Memory B cell (primary cell): ENCODE data around the gene CNOT10.
"Not testable (repeated sequence)": the region's sequence is repeated elsewhere in the genome, so short reads cannot be mapped to it uniquely, and the experiment has no call there.

Experiments used
- ATAC-seq: fragments of 150-1000 bp; cut with Tn5 transposase; 2 replicates; pipeline ENCODE4 v1.10.0; 2021; ENCODE audit warnings: low read depth, mild to moderate bottlenecking, moderate library complexity
- DNase-seq, 2 donors: peaks; one replicate each; pipeline ENCODE4 v3.0.0; 2022; ENCODE audit warnings: low spot score in 2 of 2
- H3K27ac Mint-ChIP-seq: one replicate; pipeline ENCODE4 v1.8.0; 2022; ENCODE audit warnings: mild to moderate bottlenecking, moderate library complexity, mixed read lengths
- H3K27me3 Mint-ChIP-seq: one replicate; pipeline ENCODE4 v1.8.0; 2022; ENCODE audit warnings: mixed read lengths
- H3K36me3 Mint-ChIP-seq: one replicate; pipeline ENCODE4 v1.8.0; 2022; ENCODE audit warnings: mild to moderate bottlenecking, mixed read lengths
- H3K4me1 Mint-ChIP-seq: one replicate; pipeline ENCODE4 v1.8.0; 2022; ENCODE audit warnings: mixed read lengths
- H3K4me3 Mint-ChIP-seq: one replicate; pipeline ENCODE4 v1.8.0; 2022; ENCODE audit warnings: mild to moderate bottlenecking, moderate library complexity, mixed read lengths
- H3K9me3 Mint-ChIP-seq: one replicate; pipeline ENCODE4 v1.8.0; 2022; ENCODE audit warnings: mixed read lengths

Gene CNOT10

GRCh38 chr3:32669226-32669625, 15.8 kb upstream of the CNOT10 start:
- not testable (repeated sequence) for H3K27ac Mint-ChIP-seq, H3K27me3 Mint-ChIP-seq, ATAC-seq, DNase-seq, H3K4me3 Mint-ChIP-seq, H3K9me3 Mint-ChIP-seq, H3K4me1 Mint-ChIP-seq, H3K36me3 Mint-ChIP-seq

- not testable (repeated sequence) for H3K4me1 Mint-ChIP-seq, H3K27ac Mint-ChIP-seq, DNase-seq, H3K4me3 Mint-ChIP-seq, ATAC-seq, H3K9me3 Mint-ChIP-seq, H3K36me3 Mint-ChIP-seq, H3K27me3 Mint-ChIP-seq
Measured at GRCh38 chr3:32673730-32674129, 11.3 kb upstream of the CNOT10 start.

- H3K4me3 Mint-ChIP-seq, result no peak overlapping the region
- ATAC-seq (no peak), DNase-seq (no peak)
- H3K27ac Mint-ChIP-seq, result no peak overlapping the region
- no peaks in the 10 kb centered on the region for H3K36me3 Mint-ChIP-seq
- no peaks in the 10 kb centered on the region for H3K27me3 Mint-ChIP-seq
- H3K9me3 Mint-ChIP-seq, result no peaks in the 10 kb centered on the region
- H3K4me1 Mint-ChIP-seq, result no peaks in the 10 kb centered on the region
Measured at GRCh38 chr3:32675164-32675563, 9.8 kb upstream of the CNOT10 start.

DNA sequence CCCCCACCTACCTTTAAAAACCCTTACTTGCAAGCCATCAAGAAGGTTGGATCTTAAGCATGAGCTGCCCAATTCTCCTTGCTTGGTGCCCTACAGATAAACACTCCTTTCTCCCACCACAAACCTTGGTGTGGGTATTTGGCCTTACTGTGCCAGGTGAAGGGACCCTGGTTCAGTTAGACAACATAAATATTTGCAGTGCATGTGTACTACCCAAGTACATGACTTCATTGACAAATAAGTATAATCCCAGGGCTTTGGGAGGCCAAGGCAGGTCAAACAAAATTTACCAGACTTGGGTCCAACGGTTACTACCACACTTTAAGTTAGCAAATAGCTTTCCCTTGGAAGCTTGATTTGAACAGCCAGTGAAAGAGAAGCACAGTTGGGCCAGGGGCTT, 9.3 kb upstream of the CNOT10 start:
- Mint-ChIP-seq H3K9me3 (no peaks in the 10 kb centered on the region), H3K4me3 (no peak overlapping the region), H3K27ac (no peak overlapping the region), H3K4me1 (no peaks in the 10 kb centered on the region), H3K27me3 (no peaks in the 10 kb centered on the region), H3K36me3 (no peaks in the 10 kb centered on the region)
- ATAC-seq, result no peak
- no peak for DNase-seq

DNA sequence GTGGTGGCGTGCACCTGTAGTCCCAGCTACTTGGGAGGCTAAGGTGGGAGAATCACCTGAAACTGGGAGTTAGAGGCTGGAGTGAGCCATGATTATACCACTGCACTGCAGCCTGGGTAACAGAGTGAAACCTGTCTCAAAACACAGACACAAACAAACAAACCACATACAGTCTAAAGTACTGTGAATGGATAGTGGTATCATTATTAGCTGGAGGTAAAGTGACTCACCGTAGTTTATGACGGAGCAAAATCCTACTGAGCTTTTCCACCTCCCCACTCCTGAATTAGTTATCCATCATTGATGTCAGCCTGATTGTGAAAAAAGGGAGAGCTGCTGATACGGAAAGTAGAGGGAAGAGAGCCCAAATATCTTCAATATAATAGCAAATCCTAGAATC, 3.2 kb upstream of the CNOT10 start:
- DNase-seq, result no peak
- Mint-ChIP-seq H3K27me3 (no peaks in the 10 kb centered on the region), H3K9me3 (no peaks in the 10 kb centered on the region), H3K4me1 (peaks cover 12% of the 10 kb centered on the region), H3K4me3 (no peak overlapping the region), H3K36me3 (no peaks in the 10 kb centered on the region), H3K27ac (no peak overlapping the region)
- no peak for ATAC-seq

GRCh38 chr3:32684029-32684799, 774 bp upstream of the CNOT10 start:
- Mint-ChIP-seq H3K9me3 (no peaks in the 10 kb centered on the region), H3K4me1 (peaks cover 20% of the 10 kb centered on the region), H3K27ac (peak overlapping the region; percentile 98), H3K27me3 (no peaks in the 10 kb centered on the region), H3K36me3 (peaks cover 4% of the 10 kb centered on the region), H3K4me3 (peak overlapping the region; percentile 95)
- ATAC-seq (no peak), DNase-seq (peak in 1 of 2 donors; percentile 3)

GRCh38 chr3:32685543-32686185, 676 bp downstream of the CNOT10 start:
- Mint-ChIP-seq H3K4me3 (peak overlapping the region; percentile 95), H3K27ac (peak overlapping the region; percentile 98), H3K36me3 (peaks cover 8% of the 10 kb centered on the region), H3K4me1 (peaks cover 24% of the 10 kb centered on the region), H3K9me3 (no peaks in the 10 kb centered on the region), H3K27me3 (no peaks in the 10 kb centered on the region)
- ATAC-seq, result no peak
- DNase-seq, result no peak

DNA sequence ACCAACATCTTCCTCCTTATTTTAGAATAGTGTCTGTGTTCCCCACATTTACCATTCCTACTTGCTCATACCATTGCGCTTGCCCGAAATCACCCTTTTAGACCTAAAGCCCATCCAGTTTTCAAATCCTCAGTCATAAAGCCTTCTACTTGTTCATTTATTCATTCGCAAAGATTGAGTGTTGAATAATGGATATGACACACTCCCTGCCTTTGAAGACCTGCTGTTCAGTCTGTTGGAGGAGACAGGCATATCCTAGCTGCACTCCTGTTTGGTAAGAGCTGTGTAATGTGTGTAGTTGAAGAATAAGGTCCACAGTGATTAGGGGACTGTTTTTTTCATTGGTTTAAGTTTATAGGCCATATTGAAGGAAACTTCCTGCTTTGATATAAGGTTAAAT, 1.7 kb downstream of the CNOT10 start:
- peaks cover 24% of the 10 kb centered on the region for H3K4me1 Mint-ChIP-seq
- no peak for ATAC-seq
- no peak for DNase-seq

DNA sequence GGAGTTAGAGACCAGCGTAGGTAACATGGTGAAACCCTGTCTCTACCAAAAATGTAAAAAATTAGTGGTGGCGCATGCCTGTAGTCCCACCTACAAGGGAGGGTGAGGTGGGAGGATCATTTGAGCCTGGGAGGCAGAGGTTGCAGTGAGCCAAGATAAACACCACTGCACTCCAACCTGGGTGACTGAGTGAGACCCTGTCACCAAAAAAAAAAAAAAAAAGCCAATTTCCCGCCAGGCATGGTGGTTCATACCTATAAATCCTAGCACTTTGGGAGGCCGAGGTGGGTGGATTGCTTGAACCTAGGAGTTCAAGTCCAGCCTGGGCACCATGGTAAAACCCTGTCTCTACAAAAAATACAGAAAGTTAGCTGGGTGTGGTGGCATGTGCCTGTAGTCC, 6.9 kb downstream of the CNOT10 start:
- H3K4me3 Mint-ChIP-seq, result no peak overlapping the region
- H3K36me3 Mint-ChIP-seq, result peaks cover 18% of the 10 kb centered on the region
- no peak for DNase-seq
- no peaks in the 10 kb centered on the region for H3K9me3 Mint-ChIP-seq
- ATAC-seq, result no peak
- H3K27me3 Mint-ChIP-seq, result no peaks in the 10 kb centered on the region
- H3K27ac Mint-ChIP-seq, result no peak overlapping the region
- H3K4me1 Mint-ChIP-seq, result peaks cover 22% of the 10 kb centered on the region

More for the DNA sequence above, 1.7 kb downstream of the CNOT10 start:
- Mint-ChIP-seq H3K36me3 (peaks cover 10% of the 10 kb centered on the region), H3K4me3 (no peak overlapping the region), H3K27me3 (no peaks in the 10 kb centered on the region), H3K9me3 (no peaks in the 10 kb centered on the region), H3K27ac (peak overlapping the region; percentile 98)

DNA sequence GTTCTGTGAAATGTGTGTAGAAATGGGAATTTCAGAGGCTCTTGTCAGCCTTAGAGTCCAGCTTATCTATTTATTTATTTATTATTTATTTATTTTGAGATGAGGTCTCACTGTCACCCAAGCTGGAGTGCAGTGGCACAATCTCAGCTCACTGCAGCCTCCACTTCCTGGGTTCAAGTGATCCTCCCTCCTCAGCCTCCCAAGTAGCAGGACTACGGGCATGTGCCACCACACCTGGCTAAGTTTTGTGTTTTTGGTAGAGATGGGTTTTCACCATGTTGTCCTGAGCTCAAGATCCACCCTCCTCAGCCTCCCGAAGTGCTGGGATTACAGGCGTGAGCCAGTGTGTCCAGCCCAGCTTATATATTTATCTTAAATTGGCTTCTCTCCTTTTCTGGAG, 11.5 kb downstream of the CNOT10 start:
- Mint-ChIP-seq H3K27me3 (no peaks in the 10 kb centered on the region), H3K36me3 (peaks cover 12% of the 10 kb centered on the region), H3K4me1 (peaks cover 18% of the 10 kb centered on the region), H3K9me3 (no peaks in the 10 kb centered on the region), H3K27ac (no peak overlapping the region), H3K4me3 (no peak overlapping the region)
- DNase-seq (no peak), ATAC-seq (no peak)

DNA sequence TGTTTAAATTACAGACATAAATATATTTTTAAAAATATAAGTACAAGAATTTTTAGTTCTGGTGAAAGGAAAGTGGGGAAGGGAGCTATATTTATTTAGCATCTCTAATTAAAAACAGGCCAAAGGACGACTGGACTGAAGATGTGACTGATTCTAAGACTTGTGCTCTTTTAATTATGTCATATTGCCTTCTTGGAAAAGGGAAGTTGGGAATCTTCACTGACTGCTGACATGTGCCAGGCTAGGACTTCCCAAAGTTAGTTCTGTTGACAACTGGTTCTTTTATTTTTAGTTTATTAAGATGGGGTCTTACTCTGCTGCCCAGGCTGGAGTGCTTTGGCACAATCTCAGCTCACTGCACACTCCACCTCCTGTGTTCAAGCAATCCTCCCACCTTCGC, 13.5 kb downstream of the CNOT10 start:
- no peak for DNase-seq
- H3K27me3 Mint-ChIP-seq, result no peaks in the 10 kb centered on the region
- peaks cover 22% of the 10 kb centered on the region for H3K4me1 Mint-ChIP-seq
- no peak overlapping the region for H3K4me3 Mint-ChIP-seq
- ATAC-seq, result no peak
- peak overlapping the region; percentile 38 for H3K27ac Mint-ChIP-seq
- H3K9me3 Mint-ChIP-seq, result no peaks in the 10 kb centered on the region
- H3K36me3 Mint-ChIP-seq, result peaks cover 16% of the 10 kb centered on the region

- Mint-ChIP-seq H3K36me3 (peaks cover 14% of the 10 kb centered on the region), H3K4me1 (peaks cover 23% of the 10 kb centered on the region), H3K9me3 (no peaks in the 10 kb centered on the region), H3K27me3 (no peaks in the 10 kb centered on the region), H3K4me3 (no peak overlapping the region), H3K27ac (no peak overlapping the region)
- DNase-seq, result no peak
- no peak for ATAC-seq
Measured at GRCh38 chr3:32699429-32699828, 14.4 kb downstream of the CNOT10 start.

- H3K4me3 Mint-ChIP-seq, result no peak overlapping the region
- no peak for DNase-seq
- peaks cover 11% of the 10 kb centered on the region for H3K36me3 Mint-ChIP-seq
- no peaks in the 10 kb centered on the region for H3K9me3 Mint-ChIP-seq
- H3K27ac Mint-ChIP-seq, result no peak overlapping the region
- peak; percentile 22 for ATAC-seq
- peaks cover 22% of the 10 kb centered on the region for H3K4me1 Mint-ChIP-seq
- H3K27me3 Mint-ChIP-seq, result no peaks in the 10 kb centered on the region
Measured at GRCh38 chr3:32700244-32700643, 15.3 kb downstream of the CNOT10 start.

- peaks cover 18% of the 10 kb centered on the region for H3K4me1 Mint-ChIP-seq
- ATAC-seq (no peak), DNase-seq (no peak)
- peak overlapping the region; percentile 11 for H3K27ac Mint-ChIP-seq
- H3K9me3 Mint-ChIP-seq, result no peaks in the 10 kb centered on the region
- peaks cover 11% of the 10 kb centered on the region for H3K36me3 Mint-ChIP-seq
- H3K4me3 Mint-ChIP-seq, result no peak overlapping the region
- no peaks in the 10 kb centered on the region for H3K27me3 Mint-ChIP-seq
Measured at GRCh38 chr3:32703491-32703972, 18.5 kb downstream of the CNOT10 start.
